CD4-positive, alpha-beta T cell (primary cell): ENCODE results near the gene ATP2B1. TPM values are rescaled to one million over a fixed set of nuclear protein-coding genes. Genes with fewer than 3 reads are reported as not detected.

Experiments
- ATAC-seq: fragments of 200-7000 bp; cut with Tn5 transposase; one replicate; pipeline ENCODE4 v1.10.0; 2022; ENCODE audit warnings: mild to moderate bottlenecking; ENCODE audit not compliant: poor library complexity
- CTCF ChIA-PET: fragments of 350-600 bp; sonication (Branson Sonifier 250); formaldehyde crosslinking; loops from one replicate; lab custom pipeline; 2021; ENCODE audit warnings: antibody characterized with exemption, inconsistent platforms; lab: Charles Lee
- POLR2A ChIA-PET: fragments of 350-600 bp; sonication (Branson Sonifier 250); formaldehyde crosslinking; loops from one replicate; lab custom pipeline; 2021; ENCODE audit warnings: antibody characterized with exemption, inconsistent platforms; lab: Charles Lee
- DNase-seq, 14 experiments: peaks; one replicate each; pipeline ENCODE4 v3.0.0-alpha.2; 2013 to 2020; ENCODE audit warnings: mixed read lengths in 2 of 14
- H3K27ac ChIP-seq, 2 donors: one replicate each; pipeline versions ENCODE4 v1.5.1 to v1.7.0; 2013; ENCODE audit warnings: low read length in 2 of 2, low read depth in 1 of 2, mild to moderate bottlenecking in 1 of 2
- H3K27me3 ChIP-seq, 2 experiments: 1 replicate in 1 of 2; 2 replicates in 1 of 2; pipeline versions ENCODE4 v1.6.1 to v1.7.0; 2013; ENCODE audit warnings: low read length in 2 of 2, control low read depth in 1 of 2, mild to moderate bottlenecking in 1 of 2, moderate library complexity in 1 of 2; ENCODE audit not compliant: insufficient read depth in 2 of 2, control insufficient read depth in 1 of 2
- H3K36me3 ChIP-seq: one replicate; pipeline ENCODE4 v1.6.1; 2013; ENCODE audit warnings: low read length, control low read depth; ENCODE audit not compliant: insufficient read depth
- H3K4me1 ChIP-seq: one replicate; pipeline ENCODE4 v1.6.1; 2013; ENCODE audit warnings: low read length, control low read depth; ENCODE audit not compliant: insufficient read depth
- H3K4me3 ChIP-seq: one replicate; pipeline ENCODE4 v1.5.1; 2013; ENCODE audit warnings: mild to moderate bottlenecking, low read length, moderate library complexity
- H3K9me3 ChIP-seq, 2 experiments: 1 replicate in 1 of 2; 2 replicates in 1 of 2; pipeline versions ENCODE4 v1.6.1 to v1.7.0; 2013; ENCODE audit warnings: low read length in 2 of 2, mild to moderate bottlenecking in 2 of 2, control low read depth in 1 of 2, moderate library complexity in 1 of 2; ENCODE audit not compliant: control insufficient read depth in 1 of 2, insufficient read depth in 1 of 2
- H3K27ac Mint-ChIP-seq: one replicate; pipeline ENCODE4 v1.8.0; 2020; ENCODE audit warnings: mixed read lengths
- H3K27me3 Mint-ChIP-seq: one replicate; pipeline ENCODE4 v1.8.0; 2021; ENCODE audit warnings: mixed read lengths
- H3K36me3 Mint-ChIP-seq: one replicate; pipeline ENCODE4 v1.8.0; 2021; ENCODE audit warnings: low read depth, mixed read lengths
- H3K4me1 Mint-ChIP-seq: one replicate; pipeline ENCODE4 v1.8.0; 2021; ENCODE audit warnings: low read depth, mixed read lengths
- H3K4me3 Mint-ChIP-seq: one replicate; pipeline ENCODE4 v1.8.0; 2020; ENCODE audit warnings: mild to moderate bottlenecking, mixed read lengths
- H3K9me3 Mint-ChIP-seq: one replicate; pipeline ENCODE4 v1.8.0; 2020; ENCODE audit warnings: mixed read lengths
- intact Hi-C, 2 experiments: fragments of 100-400 bp; cut with DNase I in 1 of 2; cut with micrococcal nuclease in 1 of 2; formaldehyde crosslinking; loops; one replicate each; pipeline versions ENCODE4 v1.15.1 to v1.9.0; 2023 to 2025; cut with DNase I, micrococcal nuclease
- total RNA-seq, 174 experiments: library from RNA in 2 of 174; stranded (reverse) in 2 of 174; gene quantifications; one replicate each; pipeline ENCODE4 v1.2.3 and lab custom pipeline; 2021 to 2026
- TF ChIP-seq, protein P1 (sequence below): fragments of 200-600 bp; IDR thresholded peaks from one replicate; pipeline ENCODE4 v1.8.0; 2022; ENCODE audit warnings: antibody characterized with exemption, mild to moderate bottlenecking

The ATP2B1 gene
- total RNA-seq, 2 experiments from 2014 or later, result 98.2 to 100 TPM

DNA sequence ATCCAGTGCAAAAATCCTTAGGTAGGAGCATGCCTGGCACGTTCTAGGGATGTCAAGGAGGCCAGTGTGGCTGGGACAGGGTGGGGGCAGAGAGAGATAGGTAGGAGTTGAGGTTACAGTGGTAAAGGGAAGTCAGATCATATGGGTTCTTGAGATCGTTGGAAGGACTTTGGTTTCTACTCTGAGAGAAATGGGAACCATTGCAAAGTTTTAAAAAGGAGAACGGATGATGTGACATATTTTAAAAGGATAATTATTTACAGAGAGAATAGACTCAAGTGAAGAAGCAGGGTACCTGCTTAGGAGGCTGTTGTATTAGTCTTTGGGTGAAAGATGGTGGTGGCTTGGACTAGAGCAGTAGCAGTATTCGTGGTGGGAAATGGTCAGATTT, 47.6 kb upstream of the ATP2B1 start:
- TF ChIP-seq, protein P1, sequence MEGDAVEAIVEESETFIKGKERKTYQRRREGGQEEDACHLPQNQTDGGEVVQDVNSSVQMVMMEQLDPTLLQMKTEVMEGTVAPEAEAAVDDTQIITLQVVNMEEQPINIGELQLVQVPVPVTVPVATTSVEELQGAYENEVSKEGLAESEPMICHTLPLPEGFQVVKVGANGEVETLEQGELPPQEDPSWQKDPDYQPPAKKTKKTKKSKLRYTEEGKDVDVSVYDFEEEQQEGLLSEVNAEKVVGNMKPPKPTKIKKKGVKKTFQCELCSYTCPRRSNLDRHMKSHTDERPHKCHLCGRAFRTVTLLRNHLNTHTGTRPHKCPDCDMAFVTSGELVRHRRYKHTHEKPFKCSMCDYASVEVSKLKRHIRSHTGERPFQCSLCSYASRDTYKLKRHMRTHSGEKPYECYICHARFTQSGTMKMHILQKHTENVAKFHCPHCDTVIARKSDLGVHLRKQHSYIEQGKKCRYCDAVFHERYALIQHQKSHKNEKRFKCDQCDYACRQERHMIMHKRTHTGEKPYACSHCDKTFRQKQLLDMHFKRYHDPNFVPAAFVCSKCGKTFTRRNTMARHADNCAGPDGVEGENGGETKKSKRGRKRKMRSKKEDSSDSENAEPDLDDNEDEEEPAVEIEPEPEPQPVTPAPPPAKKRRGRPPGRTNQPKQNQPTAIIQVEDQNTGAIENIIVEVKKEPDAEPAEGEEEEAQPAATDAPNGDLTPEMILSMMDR, result no peak
- H3K27me3 ChIP-seq, result no peaks in the 10 kb centered on the region
- H3K27ac ChIP-seq, result peak overlapping the region in 1 of 2 donors; percentile 31
- H3K4me3 ChIP-seq, result no peak overlapping the region
- Mint-ChIP-seq H3K9me3 (no peaks in the 10 kb centered on the region), H3K36me3 (no peaks in the 10 kb centered on the region), H3K27me3 (no peaks in the 10 kb centered on the region), H3K27ac (peak overlapping the region; percentile 69), H3K4me1 (peaks cover 47% of the 10 kb centered on the region), H3K4me3 (no peak overlapping the region)
- intact Hi-C loops, result loop anchor here in 1 of 2 experiments (5.0 kb wide), 1 partner anchor 39 kb away; no protein-coding TSS in a partner anchor
- H3K9me3 ChIP-seq, result peaks cover 0 to 4% of the 10 kb centered on the region in 2 experiments
- CTCF ChIA-PET, result no interaction called here
- H3K4me1 ChIP-seq, result peaks cover 4% of the 10 kb centered on the region
- ATAC-seq (no peak), DNase-seq (peak in 1 of 14 experiments; percentile 7)
- POLR2A ChIA-PET, result interaction anchor here (0.9 kb wide), 1 partner anchor 47 kb away, joined by 3 read pairs; the partner anchor contains the start of gene ATP2B1
- no peaks in the 10 kb centered on the region for H3K36me3 ChIP-seq

DNA sequence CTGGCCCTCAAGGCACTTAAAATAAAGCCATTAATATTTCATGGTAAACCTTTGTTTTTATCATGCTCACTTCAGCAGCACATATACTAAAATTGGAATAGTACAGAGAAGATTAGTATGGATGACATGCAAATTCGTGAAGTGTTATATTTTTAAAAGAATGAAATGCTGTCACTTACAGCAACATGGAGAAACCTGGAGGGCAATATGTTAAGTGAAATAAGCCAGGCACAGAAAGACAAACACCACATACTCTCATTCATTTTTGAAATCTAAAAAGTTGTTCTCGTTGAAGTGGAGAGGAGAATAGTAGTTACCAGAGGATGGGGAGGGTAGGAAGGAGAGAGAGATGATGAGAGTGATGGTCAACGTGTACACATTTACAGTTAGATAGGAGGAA, 45.4 kb upstream of the ATP2B1 start:
- no peaks in the 10 kb centered on the region for H3K36me3 ChIP-seq
- TF ChIP-seq, protein P1, result no peak
- no peak for ATAC-seq
- intact Hi-C loops, result no loop called here
- no peaks in the 10 kb centered on the region for H3K27me3 Mint-ChIP-seq
- H3K9me3 Mint-ChIP-seq, result no peaks in the 10 kb centered on the region
- H3K4me3 ChIP-seq, result no peak overlapping the region
- H3K36me3 Mint-ChIP-seq, result no peaks in the 10 kb centered on the region
- no peak overlapping the region for H3K27ac Mint-ChIP-seq
- H3K4me3 Mint-ChIP-seq, result no peak overlapping the region
- no peaks in the 10 kb centered on the region for H3K27me3 ChIP-seq
- H3K4me1 ChIP-seq, result no peaks in the 10 kb centered on the region
- no peak overlapping the region for H3K27ac ChIP-seq
- DNase-seq, result no peak
- H3K4me1 Mint-ChIP-seq, result peaks cover 27% of the 10 kb centered on the region
- POLR2A ChIA-PET, result interaction anchor here (1.5 kb wide), 1 partner anchor 13 kb away, joined by 5 read pairs; no protein-coding TSS in a partner anchor
- CTCF ChIA-PET, result no interaction called here
- H3K9me3 ChIP-seq, result peaks cover 0 to 4% of the 10 kb centered on the region in 2 experiments

DNA sequence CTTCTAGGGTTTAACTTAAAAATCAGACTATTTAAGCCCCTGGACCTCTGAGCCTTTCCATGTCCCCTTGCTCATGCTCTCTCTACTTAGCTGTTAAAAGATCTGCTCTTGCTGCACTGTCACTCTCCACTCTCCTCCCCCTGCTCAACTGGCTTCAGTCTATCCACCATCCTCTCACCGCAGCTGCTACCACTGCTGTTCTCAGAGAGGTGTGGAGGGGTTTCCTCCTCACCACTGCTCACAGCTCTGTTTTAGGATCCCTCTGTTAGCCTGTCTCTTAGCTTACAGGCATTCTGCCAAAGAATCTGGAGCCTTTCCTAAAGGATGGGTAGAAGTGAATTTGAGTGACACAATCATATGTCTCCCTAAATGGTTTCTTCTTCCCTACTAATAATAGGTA, 43.7 kb upstream of the ATP2B1 start:
- H3K36me3 ChIP-seq, result no peaks in the 10 kb centered on the region
- TF ChIP-seq, protein P1, result no peak
- H3K4me1 ChIP-seq, result no peaks in the 10 kb centered on the region
- H3K36me3 Mint-ChIP-seq, result no peaks in the 10 kb centered on the region
- no peak overlapping the region for H3K4me3 ChIP-seq
- ChIA-PET CTCF (no interaction called here), POLR2A (no interaction called here)
- H3K27me3 Mint-ChIP-seq, result no peaks in the 10 kb centered on the region
- intact Hi-C loops, result no loop called here
- no peak overlapping the region for H3K27ac ChIP-seq
- H3K4me1 Mint-ChIP-seq, result peaks cover 15% of the 10 kb centered on the region
- no peak overlapping the region for H3K27ac Mint-ChIP-seq
- ATAC-seq, result no peak
- no peak for DNase-seq
- H3K4me3 Mint-ChIP-seq, result no peak overlapping the region
- no peaks in the 10 kb centered on the region for H3K9me3 Mint-ChIP-seq
- no peaks in the 10 kb centered on the region for H3K27me3 ChIP-seq
- H3K9me3 ChIP-seq, result peaks cover 0 to 4% of the 10 kb centered on the region in 2 experiments
